ENCODE measurements around the gene PAX3.

DNA sequence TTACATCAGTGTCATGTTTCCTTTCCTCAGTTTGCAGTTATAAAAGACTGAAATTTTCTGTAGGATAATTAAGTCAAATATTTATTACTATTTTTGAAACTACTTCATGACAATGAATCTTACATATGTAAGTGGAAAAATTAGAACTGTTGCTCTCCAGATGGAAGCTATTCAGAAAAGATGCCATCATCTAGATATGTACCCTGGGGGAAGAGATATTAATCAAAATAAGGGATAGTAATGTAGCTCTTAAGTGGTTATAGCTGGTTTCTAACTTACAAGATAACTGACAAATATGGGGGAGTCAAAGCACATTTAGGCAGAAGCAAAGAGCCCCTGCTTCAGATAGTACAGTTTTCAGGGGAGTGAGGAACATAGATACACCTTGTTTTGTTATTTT, 38.1 kb upstream of the PAX3 start:
- TF ChIP-seq, protein P1, sequence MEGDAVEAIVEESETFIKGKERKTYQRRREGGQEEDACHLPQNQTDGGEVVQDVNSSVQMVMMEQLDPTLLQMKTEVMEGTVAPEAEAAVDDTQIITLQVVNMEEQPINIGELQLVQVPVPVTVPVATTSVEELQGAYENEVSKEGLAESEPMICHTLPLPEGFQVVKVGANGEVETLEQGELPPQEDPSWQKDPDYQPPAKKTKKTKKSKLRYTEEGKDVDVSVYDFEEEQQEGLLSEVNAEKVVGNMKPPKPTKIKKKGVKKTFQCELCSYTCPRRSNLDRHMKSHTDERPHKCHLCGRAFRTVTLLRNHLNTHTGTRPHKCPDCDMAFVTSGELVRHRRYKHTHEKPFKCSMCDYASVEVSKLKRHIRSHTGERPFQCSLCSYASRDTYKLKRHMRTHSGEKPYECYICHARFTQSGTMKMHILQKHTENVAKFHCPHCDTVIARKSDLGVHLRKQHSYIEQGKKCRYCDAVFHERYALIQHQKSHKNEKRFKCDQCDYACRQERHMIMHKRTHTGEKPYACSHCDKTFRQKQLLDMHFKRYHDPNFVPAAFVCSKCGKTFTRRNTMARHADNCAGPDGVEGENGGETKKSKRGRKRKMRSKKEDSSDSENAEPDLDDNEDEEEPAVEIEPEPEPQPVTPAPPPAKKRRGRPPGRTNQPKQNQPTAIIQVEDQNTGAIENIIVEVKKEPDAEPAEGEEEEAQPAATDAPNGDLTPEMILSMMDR (conservative IDR thresholded peaks at IDR 0.05): no peak
- no peak for TF ChIP-seq EZH2 (IDR thresholded peaks at IDR 0.05; ENCODE audit: low read depth)
